HG03045 (cell line): ENCODE measurements around the gene FMN1.

Source experiments
- ATAC-seq: cut with Tn5 transposase; IDR thresholded peaks from one replicate; pipeline ENCODE4 v1.9.1; 2021; ENCODE audit warnings: mild to moderate bottlenecking, moderate library complexity; ENCODE audit not compliant: unreplicated experiment

FMN1 gene

DNA sequence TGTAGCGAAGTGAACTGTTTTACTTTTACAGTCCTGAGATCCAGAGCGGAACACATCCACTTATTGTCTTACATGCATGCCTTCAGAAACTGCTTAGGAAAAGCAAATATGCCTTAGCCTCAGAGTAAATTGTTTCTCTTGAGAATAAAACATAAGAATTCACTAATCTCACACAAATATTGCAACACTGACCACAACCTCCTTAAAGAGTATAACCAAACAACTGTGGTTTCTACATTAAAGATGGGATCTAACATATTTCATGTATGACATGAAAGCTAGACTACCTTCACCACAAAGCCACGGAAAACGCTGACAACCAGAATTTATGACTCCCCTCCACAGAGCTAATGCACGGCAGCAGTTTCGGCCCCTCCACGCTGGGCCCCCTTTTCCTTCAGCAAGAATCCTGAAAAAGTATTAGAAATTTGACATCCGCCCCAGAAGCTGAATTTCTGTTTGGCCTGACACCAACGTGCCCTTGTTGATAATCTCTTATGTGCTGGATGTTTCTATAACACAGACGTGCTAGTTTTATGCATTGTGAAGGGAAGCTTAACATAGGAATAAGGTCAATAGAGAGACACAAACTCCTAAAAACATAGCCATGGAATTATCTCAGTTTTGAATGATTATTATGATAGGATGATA is 392.1 kb downstream of the FMN1 start:
- no peak for ATAC-seq

DNA sequence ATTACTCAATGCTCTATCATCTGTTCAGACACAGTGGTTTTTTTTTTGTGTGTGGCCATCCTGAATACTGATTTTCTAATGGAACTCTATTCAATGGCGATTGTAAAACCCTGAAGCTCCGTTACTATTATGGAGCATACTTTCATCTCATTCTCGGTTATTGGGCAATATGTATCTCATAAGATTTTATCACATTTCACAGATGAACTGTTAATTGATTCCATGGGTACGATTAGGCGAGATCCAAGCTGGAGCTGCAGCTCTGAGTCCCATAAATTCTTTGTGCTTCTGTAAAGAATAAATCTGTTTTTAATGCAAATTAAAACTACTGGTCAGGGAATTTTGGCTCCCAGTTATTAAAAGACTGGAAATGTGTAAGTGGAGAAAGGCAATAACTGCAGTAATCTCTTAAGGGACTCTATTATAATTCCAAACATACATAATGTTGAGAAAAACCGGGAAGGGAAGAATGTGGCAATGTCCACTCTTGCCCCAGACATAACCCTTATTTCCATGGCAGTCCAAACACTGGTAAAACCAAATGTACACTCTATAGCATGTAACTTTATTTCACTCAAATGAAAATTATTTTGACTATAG is 394.5 kb downstream of the FMN1 start:
- no peak for ATAC-seq

DNA sequence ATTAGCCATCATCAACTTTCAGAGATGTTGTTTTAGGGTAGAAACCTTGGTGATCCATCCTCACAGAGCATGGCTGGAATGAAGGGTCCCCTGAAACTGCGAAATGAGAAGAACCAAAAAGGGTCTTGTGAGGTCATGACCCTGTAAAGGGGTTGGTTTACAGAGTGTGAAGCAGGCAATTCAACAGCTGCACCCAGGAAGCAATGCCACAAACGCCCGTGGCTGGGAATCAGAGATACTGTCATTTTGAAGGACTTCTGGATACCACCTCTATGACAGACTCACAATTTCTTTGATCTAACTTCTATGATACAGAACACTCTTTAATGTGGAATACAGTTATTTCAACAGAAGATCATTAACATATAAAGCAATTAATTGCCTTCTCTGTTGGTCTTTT is 397.7 kb downstream of the FMN1 start:
- no peak for ATAC-seq

DNA sequence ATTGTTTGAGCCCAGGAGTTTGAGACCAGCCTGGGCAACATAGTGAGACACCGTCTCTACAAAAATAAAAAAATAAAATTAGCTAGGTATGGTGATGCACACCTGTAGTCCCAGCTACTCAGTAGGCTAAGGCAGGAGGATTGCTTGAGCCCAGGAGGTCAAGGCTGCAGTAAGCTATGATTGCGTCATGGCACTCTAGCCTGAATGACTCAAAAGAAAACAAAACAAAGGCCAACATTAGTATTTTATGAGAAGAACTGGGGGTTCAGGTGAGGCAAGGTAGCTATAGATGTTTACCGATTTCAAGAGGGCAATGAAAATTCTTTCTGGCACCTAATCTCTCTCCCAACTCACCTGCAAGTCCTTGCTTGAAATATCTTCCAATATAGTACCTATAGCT is 399.5 kb downstream of the FMN1 start:
- ATAC-seq = no peak

DNA sequence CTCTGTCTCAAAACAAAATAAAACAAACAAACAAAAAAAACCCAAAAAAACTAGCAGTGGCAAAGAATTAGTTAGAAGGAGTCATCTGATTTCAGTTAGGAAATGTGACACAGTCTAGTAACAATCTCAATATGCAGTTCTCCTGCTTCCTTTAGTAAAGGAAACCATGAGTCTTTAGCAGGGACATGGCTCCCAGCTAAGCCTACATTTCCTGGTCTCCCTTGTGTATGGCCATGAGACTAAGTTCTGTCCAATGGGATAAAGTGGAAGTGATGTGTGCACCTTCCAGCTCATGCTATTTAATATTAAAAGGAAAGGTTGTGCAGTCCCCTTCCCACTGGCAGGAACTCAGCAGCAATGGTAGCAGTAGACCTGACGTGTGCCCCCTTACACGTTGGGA is 402.1 kb downstream of the FMN1 start:
- ATAC-seq = no peak

DNA sequence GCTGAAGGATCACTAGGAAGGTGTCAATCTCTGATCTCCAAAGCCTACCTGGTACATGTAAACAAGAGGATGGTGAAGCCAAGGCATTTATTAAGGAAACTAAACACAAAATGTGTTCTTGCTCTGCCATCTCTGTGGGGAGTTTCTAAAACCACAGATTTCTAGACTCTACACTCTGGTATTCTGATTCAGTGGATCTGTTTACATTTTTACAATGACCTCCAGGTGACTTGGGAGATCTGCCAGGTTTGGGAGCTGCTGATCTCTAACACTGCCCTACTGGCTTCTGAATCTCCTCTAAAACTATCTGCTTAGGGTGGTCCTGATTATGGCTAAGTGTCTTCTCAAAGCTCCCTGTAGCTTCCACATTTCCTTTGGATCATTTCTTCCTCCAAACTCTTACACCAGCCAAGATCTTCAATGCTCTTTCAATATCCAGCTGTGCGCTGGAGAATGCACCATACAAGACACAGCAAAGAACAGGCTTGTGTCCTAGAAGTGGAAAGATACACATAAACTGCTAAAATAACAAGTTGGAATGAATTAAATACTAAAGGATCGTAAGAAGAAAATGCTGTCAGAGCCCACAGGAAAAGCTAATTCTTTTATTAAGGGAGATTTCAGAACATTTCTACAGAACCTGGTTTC is 404.0 kb downstream of the FMN1 start:
- ATAC-seq = no peak

DNA sequence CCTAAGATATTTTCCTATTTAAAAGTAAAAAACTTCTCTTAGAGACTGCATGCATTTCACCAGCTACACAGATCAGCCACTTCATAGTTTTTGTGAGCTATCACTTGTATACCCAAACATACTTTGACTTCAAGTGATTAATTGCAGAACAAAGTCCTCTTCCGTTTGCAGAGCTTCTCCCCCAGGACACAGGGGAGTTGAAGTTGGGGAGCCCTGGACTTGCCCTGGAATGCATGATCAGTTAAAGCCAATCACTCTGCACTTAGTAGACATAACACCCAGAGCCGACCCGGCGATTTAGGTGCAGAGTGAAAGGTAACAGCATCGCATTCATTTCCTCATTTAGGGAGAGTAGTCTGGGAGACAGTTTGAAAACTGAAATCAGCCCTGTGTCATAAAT is 406.6 kb downstream of the FMN1 start:
- no peak for ATAC-seq

DNA sequence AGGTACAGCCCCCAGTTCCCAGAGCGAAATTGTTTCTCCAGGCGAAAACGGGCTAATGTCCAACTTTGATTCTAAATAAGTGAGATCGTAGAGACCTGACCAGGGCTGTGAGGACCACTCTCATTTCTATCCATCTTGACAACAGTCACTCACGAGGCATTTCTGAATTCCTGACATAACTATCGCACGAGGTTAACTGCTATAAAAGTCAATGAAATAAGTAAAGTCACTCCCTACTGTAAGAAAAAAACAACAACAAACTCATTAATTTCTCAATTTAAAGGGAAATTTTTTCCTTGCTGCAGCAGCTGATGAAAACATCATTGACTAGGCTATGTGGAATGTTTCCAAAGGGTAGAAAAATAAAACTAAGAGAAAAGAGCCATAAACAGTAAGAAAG is 407.6 kb downstream of the FMN1 start:
- ATAC-seq = no peak

DNA sequence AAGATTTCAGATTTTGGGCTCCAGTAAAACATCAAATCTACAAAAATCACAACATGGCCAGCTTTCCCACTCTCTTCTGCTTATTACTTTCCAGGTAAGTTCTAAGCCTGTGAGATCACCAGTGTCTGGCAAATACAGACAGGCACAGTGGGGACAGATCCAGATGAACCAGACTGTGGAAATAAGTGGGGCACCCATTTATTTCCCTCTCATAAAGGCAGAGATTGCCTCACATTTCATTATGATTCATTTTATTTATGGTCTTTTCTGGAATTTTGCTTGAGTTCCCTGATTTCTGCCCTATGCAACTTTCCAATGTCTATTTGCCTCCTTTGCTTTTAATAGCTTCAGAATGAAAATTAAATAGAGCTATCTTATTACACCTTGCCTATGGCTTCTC is 409.9 kb downstream of the FMN1 start:
- ATAC-seq = no peak

DNA sequence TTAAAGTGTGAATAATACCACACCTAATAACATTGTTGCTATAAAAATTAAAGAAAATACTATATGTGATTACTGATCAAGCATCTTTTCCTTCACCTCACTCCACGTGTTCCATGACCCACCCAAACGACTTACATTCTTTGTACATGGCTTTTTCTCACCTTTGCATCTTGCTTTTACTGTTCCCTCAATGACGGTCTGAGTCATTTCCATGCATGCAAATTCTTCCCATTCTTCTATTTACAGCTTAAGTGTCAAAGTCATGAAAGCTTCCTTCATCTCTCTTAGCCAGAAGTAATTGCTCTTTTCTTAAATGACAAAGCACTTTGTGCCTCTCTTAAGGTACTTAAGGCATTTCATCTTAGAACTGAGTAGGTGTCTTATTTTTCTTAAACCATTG is 412.7 kb downstream of the FMN1 start:
- ATAC-seq = no peak

DNA sequence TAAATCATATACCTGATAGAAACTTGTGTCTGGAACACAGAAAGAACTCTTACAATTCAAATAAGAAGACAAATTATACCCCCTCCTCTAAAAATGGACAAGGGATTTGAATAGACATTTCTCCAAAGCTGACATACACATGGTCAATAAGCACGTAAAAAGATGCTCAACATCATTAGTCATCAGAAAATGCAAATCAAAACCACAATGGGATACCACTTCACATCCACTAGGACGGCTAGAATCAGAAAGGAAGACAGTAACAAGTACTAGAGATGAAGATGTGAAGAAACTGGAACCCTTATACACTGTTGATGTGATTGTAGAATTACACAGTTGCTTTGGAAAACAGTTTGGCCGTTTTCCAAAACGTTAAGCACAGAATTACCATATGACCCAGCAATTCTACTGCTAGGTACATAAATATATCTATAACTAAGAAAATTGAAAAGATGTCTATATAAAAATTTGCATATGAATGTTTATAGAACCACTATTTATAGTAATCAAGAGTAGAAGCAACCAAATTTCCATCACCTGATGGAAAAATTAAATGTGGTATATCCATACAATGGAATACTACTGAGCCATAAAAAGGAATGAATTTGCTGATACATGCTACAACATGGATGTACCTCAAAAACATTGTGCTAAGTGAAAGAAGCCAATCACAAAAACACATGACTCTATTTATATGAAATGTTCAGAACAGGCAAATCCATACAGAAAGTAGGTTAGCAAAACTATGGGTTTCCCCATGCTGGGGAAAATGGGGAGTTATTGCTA is 415.9 kb downstream of the FMN1 start:
- ATAC-seq = no peak

DNA sequence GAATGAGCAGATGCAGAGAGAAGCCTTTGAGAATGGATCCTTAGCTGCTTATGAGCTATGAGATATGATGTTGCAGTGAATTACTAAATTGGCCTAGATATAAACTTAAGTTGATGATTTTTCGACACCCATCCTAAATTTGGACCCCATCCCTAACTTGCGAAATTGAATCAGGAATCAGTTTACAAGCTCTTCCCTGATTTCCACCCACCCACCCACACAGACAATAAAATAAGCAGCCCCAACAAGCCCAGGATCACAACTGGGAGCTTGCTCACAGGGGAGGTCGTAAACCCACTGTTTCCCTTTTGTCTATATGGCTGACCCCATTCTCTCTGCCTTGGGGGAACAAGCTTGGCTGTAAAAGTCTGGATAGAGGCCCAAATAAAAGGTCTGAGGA is 419.4 kb downstream of the FMN1 start:
- ATAC-seq = no peak

DNA sequence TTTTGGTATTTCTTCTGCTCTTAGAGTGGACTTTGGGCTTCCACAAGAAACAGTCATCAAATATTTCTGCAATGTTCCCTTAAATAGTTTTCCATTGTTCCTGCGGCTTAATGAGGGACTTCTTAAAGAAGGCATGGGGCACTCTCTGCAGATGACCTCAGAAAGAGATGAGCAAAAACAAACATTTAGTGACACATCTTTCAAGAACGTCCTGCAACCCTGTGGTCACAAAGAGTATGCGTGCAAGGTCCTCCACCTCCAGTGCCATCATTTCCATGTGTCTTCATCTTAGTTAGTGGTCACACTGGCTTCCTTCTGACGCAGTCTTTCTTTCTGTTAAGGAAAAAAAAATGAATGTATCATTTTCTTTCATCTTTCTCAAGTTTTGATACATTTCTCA is 420.5 kb downstream of the FMN1 start:
- no peak for ATAC-seq

DNA sequence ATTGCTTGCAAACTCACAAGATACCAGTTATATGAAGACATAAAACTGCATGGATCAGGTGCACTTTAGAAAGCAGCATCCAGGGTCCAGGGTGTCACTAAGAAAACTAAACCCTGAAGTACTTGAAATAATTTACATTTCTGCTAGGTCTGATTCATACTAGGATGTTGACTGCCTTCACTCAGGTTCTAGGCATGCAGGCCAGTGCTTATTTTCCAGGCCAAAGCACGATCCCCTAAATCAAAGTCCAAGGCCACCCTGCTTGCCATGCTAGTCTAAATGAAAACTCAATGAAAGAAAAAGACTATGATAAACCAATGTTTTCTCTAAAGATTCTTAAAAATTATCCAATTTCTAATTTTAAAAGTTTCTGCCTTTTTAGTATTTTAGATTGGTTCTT is 427.3 kb downstream of the FMN1 start:
- no peak for ATAC-seq

DNA sequence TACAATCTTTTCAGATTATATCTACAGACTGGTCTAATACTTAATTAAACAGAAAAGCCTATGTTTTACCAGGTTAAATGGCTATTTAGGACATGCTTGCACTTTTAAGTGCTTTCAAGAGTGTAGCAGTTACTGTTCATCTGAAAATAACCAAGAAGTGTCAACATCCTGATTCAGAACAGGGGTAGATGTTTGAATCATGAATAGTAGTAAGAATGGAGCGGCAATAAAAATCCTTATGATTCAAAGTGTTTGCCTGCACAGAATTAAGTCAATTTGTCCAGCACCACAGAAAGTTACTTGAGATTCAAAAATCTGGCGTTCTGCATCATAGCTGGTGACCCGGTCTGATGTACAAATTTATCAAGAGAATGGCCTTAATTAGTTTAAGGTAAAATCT is 428.4 kb downstream of the FMN1 start:
- no peak for ATAC-seq

DNA sequence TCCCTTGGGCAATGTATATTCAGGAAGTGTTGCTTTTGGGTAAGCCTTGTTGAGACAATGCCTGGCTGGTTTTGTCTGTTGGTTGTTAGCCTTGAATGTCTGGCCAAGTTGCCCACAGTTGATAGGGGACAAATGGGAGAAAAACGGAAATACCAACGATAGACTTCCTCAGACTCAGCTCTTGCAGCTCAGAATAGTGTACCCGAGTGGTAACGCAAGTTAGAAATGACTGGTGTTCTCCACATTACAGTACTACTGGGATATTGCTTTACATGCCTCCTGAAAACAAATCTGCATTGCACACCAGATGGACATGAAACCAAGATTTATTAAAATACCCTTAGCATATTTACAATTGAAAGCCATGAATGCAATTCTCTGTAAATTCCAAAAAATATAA is 429.3 kb downstream of the FMN1 start:
- no peak for ATAC-seq

DNA sequence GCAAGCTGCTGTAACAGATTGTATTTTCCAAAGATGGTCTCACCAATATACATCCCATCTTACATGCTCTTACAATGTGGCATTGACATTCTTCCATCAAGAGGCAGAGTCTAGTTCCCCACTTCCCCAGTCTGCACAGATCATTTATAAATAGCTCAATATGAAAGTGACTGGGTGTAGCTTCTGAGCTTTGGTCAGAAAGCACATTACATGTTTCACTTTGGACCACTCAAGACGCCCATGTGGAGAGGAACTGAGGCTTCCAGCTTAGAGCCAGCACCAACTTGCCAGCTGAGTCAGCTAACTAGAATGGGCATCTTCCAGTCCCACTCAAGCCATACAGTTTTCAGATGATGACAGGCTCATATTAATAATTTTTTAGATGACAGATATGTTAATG is 431.2 kb downstream of the FMN1 start:
- ATAC-seq = no peak

DNA sequence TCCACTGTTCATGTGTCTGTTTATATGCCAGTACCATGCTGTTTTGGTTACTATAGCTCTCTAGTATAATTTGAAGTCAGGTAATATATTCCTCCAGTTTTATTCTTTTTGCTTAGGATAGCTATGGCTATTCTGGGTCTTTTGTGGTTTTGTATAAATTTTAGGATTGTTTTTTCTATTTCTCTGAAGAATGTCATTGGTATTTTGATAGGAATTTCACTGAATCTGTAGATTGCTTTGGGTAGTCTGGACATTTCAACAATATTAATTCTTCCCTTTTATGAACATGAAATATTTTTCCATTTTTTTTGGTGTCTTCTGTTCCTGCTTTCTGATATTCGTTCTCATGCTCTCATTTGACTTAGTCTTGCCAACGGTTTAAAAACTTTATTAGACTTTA is 437.1 kb downstream of the FMN1 start:
- no peak for ATAC-seq

DNA sequence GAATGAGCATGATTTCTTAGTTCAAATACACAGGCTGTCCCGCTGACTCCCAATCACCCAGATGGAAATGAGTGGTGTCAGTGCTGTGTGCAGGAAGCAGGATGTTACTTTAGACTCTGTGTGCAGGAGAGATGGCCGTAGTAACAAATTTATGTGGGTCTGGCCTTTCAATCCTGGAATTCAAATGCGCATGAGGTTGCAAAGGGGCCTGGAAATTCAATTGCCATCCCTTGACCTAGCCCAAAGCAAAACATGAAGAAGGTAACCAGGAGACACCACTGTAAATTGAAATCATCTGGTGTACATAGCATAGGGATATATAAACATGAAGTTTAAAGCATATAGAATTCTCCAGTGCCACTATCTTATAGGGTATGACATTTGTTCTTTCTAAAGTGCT is 443.5 kb downstream of the FMN1 start:
- ATAC-seq = no peak

DNA sequence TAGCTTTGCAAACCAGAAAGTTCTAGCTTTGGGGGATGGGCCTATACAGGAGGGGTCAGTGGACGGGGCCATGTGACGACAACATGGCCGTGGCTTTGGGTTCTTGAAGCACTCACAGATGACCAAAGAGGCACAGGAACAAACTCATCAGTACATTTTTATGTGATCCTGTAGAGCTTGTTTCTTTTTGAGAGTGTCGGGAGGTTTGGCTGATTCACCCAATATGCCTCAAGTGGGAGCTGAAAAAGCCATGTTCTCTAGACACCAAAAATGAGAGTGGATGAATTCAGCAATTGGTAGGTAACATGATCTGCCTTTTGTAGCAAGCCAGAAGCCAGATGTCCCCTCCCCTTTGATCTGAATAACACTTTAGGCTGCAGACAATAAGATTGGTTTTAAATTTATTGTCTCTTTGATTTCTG is 446.6 kb downstream of the FMN1 start:
- ATAC-seq = no peak

DNA sequence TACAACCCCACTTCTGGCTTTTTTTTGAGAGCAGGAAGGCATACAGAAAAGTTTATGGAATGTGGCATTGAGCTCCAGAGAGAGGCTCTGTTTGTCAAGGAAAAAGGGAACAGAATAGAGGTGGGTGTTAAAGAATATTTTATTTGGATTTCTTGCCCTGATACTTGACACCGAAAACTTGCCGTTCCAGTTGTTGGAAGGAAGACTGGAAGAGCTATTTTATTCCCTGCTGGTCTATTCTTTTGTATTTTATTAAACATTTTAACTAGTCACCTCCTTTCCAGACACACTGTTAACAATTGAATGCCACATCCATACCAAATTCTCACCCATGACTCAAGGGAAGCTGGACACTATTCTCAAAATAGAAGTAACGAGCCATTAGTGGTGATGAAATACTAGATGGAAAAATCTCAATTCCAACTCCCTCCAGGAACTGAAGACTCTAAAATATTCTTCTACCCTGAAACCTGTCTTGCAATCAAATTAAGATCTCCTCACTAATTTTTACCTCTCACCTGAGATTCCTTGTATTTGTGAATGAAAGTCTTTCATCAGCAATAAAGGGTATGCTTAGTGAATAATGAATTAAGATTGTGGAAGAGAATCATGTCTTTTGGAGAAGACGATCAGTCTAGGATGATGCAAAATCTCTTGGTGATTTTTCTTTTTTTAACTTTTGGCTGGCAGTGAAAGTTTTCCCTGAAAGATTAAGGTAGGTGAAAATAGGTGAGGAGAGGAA is 448.2 kb downstream of the FMN1 start:
- ATAC-seq = no peak
